A549 (cell line): Measurements from ENCODE around the gene ARRDC3.

Experiments
- BHLHE40 ChIP-seq: IDR thresholded peaks from 2 replicates; pipeline ENCODE4 v1.6.1; 2012; ENCODE audit warnings: low read depth, low read length, inconsistent platforms
- POLR2A ChIP-seq: IDR thresholded peaks from 2 replicates; pipeline ENCODE4 v1.6.1; 2012; ENCODE audit warnings: mild to moderate bottlenecking, low read length
- RFX5 ChIP-seq: fragments of 450-650 bp; IDR thresholded peaks from 2 replicates; pipeline ENCODE4 v1.7.1; 2014; ENCODE audit warnings: antibody characterized with exemption, mild to moderate bottlenecking, moderate library complexity
- TF ChIP-seq, protein P1 (sequence below): fragments of >200 bp; sonication (Bioruptor Twin); formaldehyde crosslinking; IDR thresholded peaks from 3 replicates; pipeline ENCODE4 v1.5.1; 2016

DNA sequence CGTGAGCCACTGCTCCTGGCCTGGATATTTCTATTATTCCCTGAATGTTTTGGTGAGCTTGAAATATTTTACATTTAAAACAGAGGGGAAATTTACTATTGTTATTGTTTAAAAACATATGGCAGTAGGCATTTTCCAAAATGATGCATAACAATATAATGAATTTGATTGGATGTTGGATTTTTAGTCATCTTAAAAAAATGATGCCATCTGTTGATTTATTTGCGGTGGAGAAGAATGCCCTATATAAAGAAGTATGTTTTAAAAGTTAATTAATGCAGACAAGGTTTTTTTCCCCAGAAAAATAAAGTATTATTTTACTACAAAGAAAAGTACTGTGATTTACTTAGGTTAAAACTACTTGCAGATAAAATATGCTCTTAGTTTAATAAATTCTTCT, 33.4 kb upstream of the ARRDC3 start:
- TF ChIP-seq, protein P1, sequence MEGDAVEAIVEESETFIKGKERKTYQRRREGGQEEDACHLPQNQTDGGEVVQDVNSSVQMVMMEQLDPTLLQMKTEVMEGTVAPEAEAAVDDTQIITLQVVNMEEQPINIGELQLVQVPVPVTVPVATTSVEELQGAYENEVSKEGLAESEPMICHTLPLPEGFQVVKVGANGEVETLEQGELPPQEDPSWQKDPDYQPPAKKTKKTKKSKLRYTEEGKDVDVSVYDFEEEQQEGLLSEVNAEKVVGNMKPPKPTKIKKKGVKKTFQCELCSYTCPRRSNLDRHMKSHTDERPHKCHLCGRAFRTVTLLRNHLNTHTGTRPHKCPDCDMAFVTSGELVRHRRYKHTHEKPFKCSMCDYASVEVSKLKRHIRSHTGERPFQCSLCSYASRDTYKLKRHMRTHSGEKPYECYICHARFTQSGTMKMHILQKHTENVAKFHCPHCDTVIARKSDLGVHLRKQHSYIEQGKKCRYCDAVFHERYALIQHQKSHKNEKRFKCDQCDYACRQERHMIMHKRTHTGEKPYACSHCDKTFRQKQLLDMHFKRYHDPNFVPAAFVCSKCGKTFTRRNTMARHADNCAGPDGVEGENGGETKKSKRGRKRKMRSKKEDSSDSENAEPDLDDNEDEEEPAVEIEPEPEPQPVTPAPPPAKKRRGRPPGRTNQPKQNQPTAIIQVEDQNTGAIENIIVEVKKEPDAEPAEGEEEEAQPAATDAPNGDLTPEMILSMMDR, result no peak
- TF ChIP-seq POLR2A (no peak), RFX5 (no peak), BHLHE40 (no peak)
